Kidney epithelial cell (primary cell): Measurements from ENCODE around the gene CCDC88B. TPM values are rescaled to one million over a fixed set of nuclear protein-coding genes. Genes with fewer than 3 reads are reported as not detected.

Experiments used
- DNase-seq: peaks from one replicate; pipeline ENCODE4 v3.0.0-alpha.2; 2010; ENCODE audit warnings: low read depth
- H3K27me3 ChIP-seq: 2 replicates; pipeline ENCODE4 v1.6.0; 2011; ENCODE audit warnings: low read length; ENCODE audit not compliant: control insufficient read depth, insufficient read depth
- H3K36me3 ChIP-seq: 2 replicates; pipeline ENCODE4 v1.5.1; 2011; ENCODE audit warnings: low read length; ENCODE audit not compliant: control insufficient read depth, insufficient read depth
- H3K4me3 ChIP-seq: 2 replicates; pipeline ENCODE4 v1.5.1; 2011; ENCODE audit warnings: low read depth, mild to moderate bottlenecking, control low read depth, low read length
- total RNA-seq: library from RNA; depleted of rRNA; stranded (reverse); fragments of >200 nt; gene quantifications from 2 replicates; pipeline ENCODE4 v1.2.3, GENCODE V29; 2015
- TF ChIP-seq, protein P1 (sequence below): IDR thresholded peaks from 2 replicates; pipeline ENCODE4 v1.5.1; 2011; ENCODE audit warnings: mild to moderate bottlenecking, moderate library complexity, low read length, control low read depth, inconsistent platforms; ENCODE audit not compliant: insufficient read depth, poor library complexity, severe bottlenecking

CCDC88B gene
- total RNA-seq, 1 donor from 2014 or later, result 1.3 TPM

DNA sequence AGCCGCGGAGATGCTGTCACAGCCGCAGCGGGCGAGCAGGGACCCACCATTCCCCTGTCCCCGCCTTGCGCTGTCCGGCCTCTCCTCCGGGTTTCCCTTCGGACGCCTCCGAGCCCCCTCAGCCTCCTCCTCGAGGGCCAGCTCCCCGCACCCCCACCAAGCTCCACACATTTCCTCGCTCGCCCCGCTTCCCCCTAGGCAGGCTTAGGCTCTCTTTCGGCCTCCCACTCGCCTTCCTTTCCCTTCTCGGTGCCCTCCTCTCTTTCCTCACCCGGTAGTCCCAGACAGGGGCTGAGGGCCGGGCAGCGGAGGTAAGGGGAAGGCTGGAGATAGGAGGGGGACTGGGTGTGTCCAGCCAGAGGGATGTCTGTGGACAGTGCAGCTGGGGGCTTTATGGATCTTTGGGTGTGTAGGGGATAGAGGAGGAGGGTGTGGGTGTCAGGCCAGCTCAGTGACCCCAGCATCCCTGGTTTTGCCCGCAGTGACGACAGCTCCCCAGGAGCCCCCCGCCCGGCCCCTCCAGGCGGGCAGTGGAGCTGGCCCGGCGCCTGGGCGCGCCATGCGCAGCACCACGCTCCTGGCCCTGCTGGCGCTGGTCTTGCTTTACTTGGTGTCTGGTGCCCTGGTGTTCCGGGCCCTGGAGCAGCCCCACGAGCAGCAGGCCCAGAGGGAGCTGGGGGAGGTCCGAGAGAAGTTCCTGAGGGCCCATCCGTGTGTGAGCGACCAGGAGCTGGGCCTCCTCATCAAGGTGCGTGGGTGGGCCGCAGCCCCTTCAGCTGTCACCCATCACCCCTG is 47.3 kb upstream of the CCDC88B start:
- peaks cover 1% of the 10 kb centered on the region for H3K36me3 ChIP-seq
- no peak for DNase-seq
- peaks cover 71% of the 10 kb centered on the region for H3K27me3 ChIP-seq
- TF ChIP-seq, protein P1, sequence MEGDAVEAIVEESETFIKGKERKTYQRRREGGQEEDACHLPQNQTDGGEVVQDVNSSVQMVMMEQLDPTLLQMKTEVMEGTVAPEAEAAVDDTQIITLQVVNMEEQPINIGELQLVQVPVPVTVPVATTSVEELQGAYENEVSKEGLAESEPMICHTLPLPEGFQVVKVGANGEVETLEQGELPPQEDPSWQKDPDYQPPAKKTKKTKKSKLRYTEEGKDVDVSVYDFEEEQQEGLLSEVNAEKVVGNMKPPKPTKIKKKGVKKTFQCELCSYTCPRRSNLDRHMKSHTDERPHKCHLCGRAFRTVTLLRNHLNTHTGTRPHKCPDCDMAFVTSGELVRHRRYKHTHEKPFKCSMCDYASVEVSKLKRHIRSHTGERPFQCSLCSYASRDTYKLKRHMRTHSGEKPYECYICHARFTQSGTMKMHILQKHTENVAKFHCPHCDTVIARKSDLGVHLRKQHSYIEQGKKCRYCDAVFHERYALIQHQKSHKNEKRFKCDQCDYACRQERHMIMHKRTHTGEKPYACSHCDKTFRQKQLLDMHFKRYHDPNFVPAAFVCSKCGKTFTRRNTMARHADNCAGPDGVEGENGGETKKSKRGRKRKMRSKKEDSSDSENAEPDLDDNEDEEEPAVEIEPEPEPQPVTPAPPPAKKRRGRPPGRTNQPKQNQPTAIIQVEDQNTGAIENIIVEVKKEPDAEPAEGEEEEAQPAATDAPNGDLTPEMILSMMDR, result no peak
- H3K4me3 ChIP-seq, result peak overlapping the region; percentile 7

DNA sequence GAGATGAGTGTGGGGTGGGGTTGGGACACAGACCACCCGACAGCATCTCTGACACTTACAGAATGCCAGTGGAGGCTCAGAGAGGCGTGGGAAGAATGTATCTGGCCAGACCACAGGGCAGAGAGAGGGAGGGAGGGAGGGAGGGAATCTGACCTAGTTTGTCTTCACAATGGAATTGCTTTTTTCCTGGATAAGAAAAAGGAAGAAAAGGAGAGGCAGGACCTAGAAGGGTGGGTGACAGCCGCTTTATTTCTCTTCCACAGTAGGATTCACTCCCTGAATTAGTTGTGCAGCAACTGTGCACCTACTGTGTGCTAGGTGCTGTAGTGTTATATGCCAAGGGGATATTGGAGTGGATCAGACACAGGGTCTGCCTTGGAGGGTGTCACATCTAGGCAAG is 45.2 kb upstream of the CCDC88B start:
- TF ChIP-seq, protein P1, result no peak
- peaks cover 91% of the 10 kb centered on the region for H3K27me3 ChIP-seq

DNA sequence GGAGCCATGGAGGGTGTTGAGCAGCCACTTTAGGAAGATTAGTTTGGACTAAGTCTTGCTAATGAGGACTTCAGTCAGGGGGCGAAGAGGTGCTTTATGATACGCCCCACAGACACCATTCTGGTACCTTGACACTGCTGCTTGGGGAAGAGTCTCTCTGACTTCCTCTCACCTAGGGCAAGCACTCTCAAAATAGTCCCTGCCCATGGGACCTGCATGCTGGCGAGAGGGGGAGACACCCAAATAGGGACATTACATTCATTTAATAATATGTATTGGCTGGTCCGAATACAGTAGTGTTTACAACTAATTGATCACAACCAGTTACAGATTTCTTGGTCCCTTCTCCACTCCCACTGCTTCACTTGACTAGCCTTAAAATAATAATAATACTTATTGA is 44.2 kb upstream of the CCDC88B start:
- TF ChIP-seq, protein P1, result no peak
- peaks cover 93% of the 10 kb centered on the region for H3K27me3 ChIP-seq

More for the DNA sequence above, 45.2 kb upstream of the CCDC88B start:
- DNase-seq, result no peak
- no peak overlapping the region for H3K4me3 ChIP-seq
- no peaks in the 10 kb centered on the region for H3K36me3 ChIP-seq

DNA sequence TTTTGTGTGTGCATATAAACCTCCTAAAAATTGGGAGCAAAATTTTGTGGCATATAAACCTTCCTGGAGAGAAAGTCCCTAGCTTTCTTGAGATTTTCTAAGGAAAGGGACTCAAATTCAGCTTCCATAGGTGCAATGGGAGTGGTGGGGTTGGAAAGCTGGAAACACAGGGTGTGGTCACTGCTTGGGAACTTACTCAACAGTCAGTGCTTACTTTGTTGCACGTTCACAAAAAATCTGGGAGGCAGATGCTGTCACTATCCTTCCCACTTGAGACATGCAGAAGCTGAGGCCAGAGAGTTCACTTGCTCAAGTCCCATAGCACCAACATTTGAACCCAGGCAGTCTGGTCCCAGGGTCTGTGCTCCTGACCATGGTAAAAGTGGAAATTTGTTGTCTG is 43.8 kb upstream of the CCDC88B start:
- no peak for DNase-seq
- TF ChIP-seq, protein P1, result no peak
- Histone ChIP-seq H3K36me3 (no peaks in the 10 kb centered on the region), H3K4me3 (no peak overlapping the region), H3K27me3 (peaks cover 91% of the 10 kb centered on the region)

More for the DNA sequence above, 44.2 kb upstream of the CCDC88B start:
- no peak for DNase-seq
- no peaks in the 10 kb centered on the region for H3K36me3 ChIP-seq
- no peak overlapping the region for H3K4me3 ChIP-seq

DNA sequence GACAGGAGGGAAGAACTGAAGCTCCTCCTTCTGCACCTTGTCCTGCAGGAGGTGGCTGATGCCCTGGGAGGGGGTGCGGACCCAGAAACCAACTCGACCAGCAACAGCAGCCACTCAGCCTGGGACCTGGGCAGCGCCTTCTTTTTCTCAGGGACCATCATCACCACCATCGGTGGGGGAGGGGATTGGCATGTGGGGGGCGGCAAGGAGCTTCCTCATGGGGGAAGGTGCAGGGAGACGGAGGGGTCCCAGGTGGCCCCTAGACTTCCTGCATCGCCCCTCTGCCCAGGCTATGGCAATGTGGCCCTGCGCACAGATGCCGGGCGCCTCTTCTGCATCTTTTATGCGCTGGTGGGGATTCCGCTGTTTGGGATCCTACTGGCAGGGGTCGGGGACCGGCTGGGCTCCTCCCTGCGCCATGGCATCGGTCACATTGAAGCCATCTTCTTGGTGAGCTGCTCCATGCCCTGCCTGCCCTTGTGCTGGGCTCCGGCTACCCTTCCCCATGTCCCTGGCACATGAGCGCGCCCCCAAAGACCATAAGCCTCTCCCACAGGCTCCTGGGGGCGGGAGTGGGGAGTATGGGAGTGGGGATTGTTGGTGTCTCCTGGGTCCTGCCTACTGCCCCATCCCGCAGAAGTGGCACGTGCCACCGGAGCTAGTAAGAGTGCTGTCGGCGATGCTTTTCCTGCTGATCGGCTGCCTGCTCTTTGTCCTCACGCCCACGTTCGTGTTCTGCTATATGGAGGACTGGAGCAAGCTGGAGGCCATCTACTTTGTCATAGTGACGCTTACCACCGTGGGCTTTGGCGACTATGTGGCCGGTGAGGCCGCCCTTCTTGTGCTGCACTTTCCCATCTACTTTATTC is 42.9 kb upstream of the CCDC88B start:
- no peak for DNase-seq
- TF ChIP-seq, protein P1, result no peak
- no peak overlapping the region for H3K4me3 ChIP-seq
- peaks cover 83% of the 10 kb centered on the region for H3K27me3 ChIP-seq
- no peaks in the 10 kb centered on the region for H3K36me3 ChIP-seq
